Spleen (tissue), 11 donors: ENCODE data around the gene PLCB3. TPM values are rescaled to one million over a fixed set of nuclear protein-coding genes. Genes with fewer than 3 reads are reported as not detected.
"Not testable (repeated sequence)": the region's sequence is repeated elsewhere in the genome, so short reads cannot be mapped to it uniquely, and the experiment has no call there.

Experiments
- DNase-seq: peaks from one replicate; pipeline ENCODE4 v3.0.0-alpha.2; 2020
- H3K27ac ChIP-seq, 8 donors: fragments of 200-600 bp; sonication (generic) in 7 of 8; 1 replicate in 4 of 8; 2 replicates in 4 of 8; pipeline versions ENCODE4 v1.5.0 to v1.8.0; 2016 to 2021; ENCODE audit warnings: inconsistent platforms in 4 of 8, mild to moderate bottlenecking in 4 of 8, moderate library complexity in 1 of 8
- H3K27me3 ChIP-seq, 7 donors: fragments of 200-600 bp; sonication (generic) in 6 of 7; replicated peaks in 1 of 7; 1 replicate in 4 of 7; 2 replicates in 3 of 7; pipeline versions ENCODE4 v1.5.0 to v1.8.0; 2016 to 2021; ENCODE audit warnings: inconsistent platforms in 3 of 7, mild to moderate bottlenecking in 1 of 7
- H3K36me3 ChIP-seq, 6 donors: fragments of 200-600 bp; sonication (generic) in 5 of 6; 1 replicate in 4 of 6; 2 replicates in 2 of 6; pipeline versions ENCODE4 v1.5.0 to v1.8.0; 2016 to 2021; ENCODE audit warnings: inconsistent platforms in 2 of 6
- H3K4me1 ChIP-seq, 6 donors: fragments of 200-600 bp; sonication (generic) in 5 of 6; 1 replicate in 3 of 6; 2 replicates in 3 of 6; pipeline versions ENCODE4 v1.5.0 to v1.8.0; 2016 to 2021; ENCODE audit warnings: inconsistent platforms in 3 of 6
- H3K4me3 ChIP-seq, 8 donors: fragments of 200-600 bp; sonication (generic) in 7 of 8; 1 replicate in 4 of 8; 2 replicates in 4 of 8; pipeline versions ENCODE4 v1.5.0 to v1.8.0; 2016 to 2021; ENCODE audit warnings: inconsistent platforms in 4 of 8, mild to moderate bottlenecking in 4 of 8, moderate library complexity in 2 of 8
- H3K9me3 ChIP-seq, 8 donors: fragments of 200-600 bp; sonication (generic) in 7 of 8; 1 replicate in 4 of 8; 2 replicates in 4 of 8; pipeline versions ENCODE4 v1.5.0 to v1.8.0; 2016 to 2021; ENCODE audit warnings: inconsistent platforms in 4 of 8
- POLR2A ChIP-seq, 3 donors: fragments of 450-650 bp; IDR thresholded peaks; one replicate each; pipeline ENCODE4 v1.5.1; 2017; ENCODE audit warnings: antibody characterized with exemption in 3 of 3, mild to moderate bottlenecking in 1 of 3
- POLR2AphosphoS5 ChIP-seq, 3 donors: sonication (generic); formaldehyde crosslinking; IDR thresholded peaks; one replicate each; pipeline ENCODE4 v1.5.1; 2017; ENCODE audit warnings: antibody characterized with exemption in 3 of 3
- WGBS, 5 donors: extraction: QIAGEN DNeasy Blood & Tissue Kit in 3 of 5; methylation state at CpG; one replicate each; pipeline versions ENCODE4 v1.1.5 to v1.1.7; 2013 to 2018; 5-methylcytosine and 5-hydroxymethylcytosine counted together
- intact Hi-C: fragments of 100-400 bp; cut with DNase I; formaldehyde crosslinking; loops from one replicate; pipeline ENCODE4 v1.15.0; 2023; ENCODE audit warnings: low total_unique reads
- polyA plus RNA-seq, 3 donors: library from polyadenylated mRNA; stranded (reverse); fragments of 200-250 nt; gene quantifications; one replicate each; pipeline ENCODE4 v1.2.1, GENCODE V29; 2013
- total RNA-seq, 7 donors: library from RNA; depleted of rRNA in 3 of 7; stranded (reverse); fragments of >200 nt in 3 of 7; fragmentation: NEBNext Ultra II Directional in 4 of 7; extraction: Animal tissue kit (Norgen Biotek cat#: 25700) in 4 of 7; gene quantifications; one replicate each; pipeline versions ENCODE4 v1.1.0 to v1.2.1, GENCODE V29; 2016 to 2021
- TF ChIP-seq, protein P1 (sequence below), 11 experiments: fragments of 200-600 bp in 7 of 11; fragments of 450-650 bp in 4 of 11; sonication (generic) in 4 of 11; IDR thresholded peaks in 8 of 11; conservative IDR thresholded peaks in 3 of 11; 1 replicate in 7 of 11; 2 replicates in 4 of 11; pipeline versions ENCODE4 v1.4.0 to v1.8.0; 2016 to 2021; ENCODE audit warnings: antibody characterized with exemption in 11 of 11, inconsistent platforms in 4 of 11, mild to moderate bottlenecking in 1 of 11
- donor health status: healthy with polysubstance abuse.
- donor health status: DM: no; HTN: no; CAD: no; lungs with moderate emphysema.
- donor health status: DM: no; HTN: no; CAD: no.
- donor health status: Bipolar disorder and iron deficiency.
- donor health status: healthy.
- donor health status: DM: no; HTN: no; CAD: no.
- donor health status: DM: yes; HTN: yes; CAD: no.

Gene PLCB3
- total and polyA plus RNA-seq, 10 donors = 3.8 to 28.3 (median 21.1) TPM

DNA sequence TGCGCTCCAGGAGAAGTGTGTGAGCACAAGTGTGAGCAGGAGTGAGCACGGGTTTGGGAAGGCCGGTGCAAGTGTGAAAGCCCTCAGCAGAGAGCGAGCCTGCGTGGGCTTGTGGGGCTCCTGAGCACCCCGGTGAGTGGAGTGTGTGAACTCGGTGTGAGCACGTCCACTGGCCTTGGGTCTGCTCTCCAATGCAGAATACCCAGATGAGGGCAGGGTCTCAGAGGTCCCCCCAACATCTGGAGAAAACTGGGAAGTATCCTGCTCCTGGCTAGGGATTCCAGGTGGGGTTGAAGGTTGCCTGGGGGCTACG lies 55.2 kb downstream of the PLCB3 start:
- TF ChIP-seq, protein P1, sequence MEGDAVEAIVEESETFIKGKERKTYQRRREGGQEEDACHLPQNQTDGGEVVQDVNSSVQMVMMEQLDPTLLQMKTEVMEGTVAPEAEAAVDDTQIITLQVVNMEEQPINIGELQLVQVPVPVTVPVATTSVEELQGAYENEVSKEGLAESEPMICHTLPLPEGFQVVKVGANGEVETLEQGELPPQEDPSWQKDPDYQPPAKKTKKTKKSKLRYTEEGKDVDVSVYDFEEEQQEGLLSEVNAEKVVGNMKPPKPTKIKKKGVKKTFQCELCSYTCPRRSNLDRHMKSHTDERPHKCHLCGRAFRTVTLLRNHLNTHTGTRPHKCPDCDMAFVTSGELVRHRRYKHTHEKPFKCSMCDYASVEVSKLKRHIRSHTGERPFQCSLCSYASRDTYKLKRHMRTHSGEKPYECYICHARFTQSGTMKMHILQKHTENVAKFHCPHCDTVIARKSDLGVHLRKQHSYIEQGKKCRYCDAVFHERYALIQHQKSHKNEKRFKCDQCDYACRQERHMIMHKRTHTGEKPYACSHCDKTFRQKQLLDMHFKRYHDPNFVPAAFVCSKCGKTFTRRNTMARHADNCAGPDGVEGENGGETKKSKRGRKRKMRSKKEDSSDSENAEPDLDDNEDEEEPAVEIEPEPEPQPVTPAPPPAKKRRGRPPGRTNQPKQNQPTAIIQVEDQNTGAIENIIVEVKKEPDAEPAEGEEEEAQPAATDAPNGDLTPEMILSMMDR (IDR thresholded peaks at IDR 0.05 in 8 of 11, conservative IDR thresholded peaks at IDR 0.05 in 3 of 11) = no peak
- TF ChIP-seq POLR2AphosphoS5 (IDR thresholded peaks at IDR 0.05) (no peak), POLR2A (IDR thresholded peaks at IDR 0.05) (no peak)
- no peak for DNase-seq
- no peaks in the 10 kb centered on the region for H3K9me3 ChIP-seq
- peak overlapping the region; percentile 81 to 98 (median 94) for H3K27ac ChIP-seq
- H3K4me1 ChIP-seq = peaks cover 17 to 63% (median 24%) of the 10 kb centered on the region in 6 donors
- H3K4me3 ChIP-seq = peak overlapping the region; percentile 70 to 91 (median 80)
- intact Hi-C loops = no loop called here
- WGBS, 5 donors = 9 to 26% (median 23%) methylated on average over 7 to 9 of the region's 9 CpGs
- H3K27me3 ChIP-seq = peaks cover 0 to 11% (median 4%) of the 10 kb centered on the region in 7 donors
- H3K36me3 ChIP-seq = peaks cover 0 to 45% (median 0%) of the 10 kb centered on the region in 6 donors

DNA sequence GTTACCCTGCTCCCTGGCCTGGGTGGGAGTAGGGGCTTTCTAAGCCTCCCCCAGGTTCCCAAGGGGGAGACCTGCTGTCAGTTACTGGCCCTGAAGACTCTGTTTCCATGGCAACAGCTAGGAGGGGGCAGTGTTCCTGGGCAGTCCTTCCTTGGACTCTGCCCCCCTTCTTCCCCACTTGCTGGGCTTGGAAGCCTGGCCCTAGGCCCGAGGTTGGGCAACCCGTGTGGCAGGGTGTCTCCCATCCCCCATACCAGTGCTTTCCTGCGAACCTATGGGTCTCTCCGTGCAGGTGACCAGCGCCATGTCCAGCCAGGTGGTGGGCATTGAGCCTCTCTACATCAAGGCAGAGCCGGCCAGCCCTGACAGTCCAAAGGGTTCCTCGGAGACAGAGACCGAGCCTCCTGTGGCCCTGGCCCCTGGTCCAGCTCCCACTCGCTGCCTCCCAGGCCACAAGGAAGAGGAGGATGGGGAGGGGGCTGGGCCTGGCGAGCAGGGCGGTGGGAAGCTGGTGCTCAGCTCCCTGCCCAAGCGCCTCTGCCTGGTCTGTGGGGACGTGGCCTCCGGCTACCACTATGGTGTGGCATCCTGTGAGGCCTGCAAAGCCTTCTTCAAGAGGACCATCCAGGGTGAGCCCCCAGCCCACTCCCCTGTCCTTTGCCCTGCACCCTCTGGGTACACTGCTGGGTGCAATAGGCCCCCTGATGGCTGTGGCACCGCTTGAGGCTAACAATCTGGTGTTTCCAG lies 55.7 kb downstream of the PLCB3 start:
- Histone ChIP-seq H3K27ac (peak overlapping the region in 7 of 8 donors; percentile 81 to 98 (median 95)), H3K4me1 (peaks cover 17 to 58% (median 24%) of the 10 kb centered on the region in 6 donors), H3K4me3 (peak overlapping the region in 7 of 8 donors; percentile 70 to 91 (median 79)), H3K27me3 (peaks cover 0 to 5% (median 0%) of the 10 kb centered on the region in 7 donors), H3K9me3 (no peaks in the 10 kb centered on the region), H3K36me3 (peaks cover 0 to 48% (median 0%) of the 10 kb centered on the region in 6 donors)
- WGBS, 5 donors = 70 to 85% (median 79%) methylated on average over 11 to 15 of the region's 15 CpGs
- TF ChIP-seq POLR2AphosphoS5 (IDR thresholded peaks at IDR 0.05) = no peak
- no peak for TF ChIP-seq POLR2A (IDR thresholded peaks at IDR 0.05)
- TF ChIP-seq, protein P1 (IDR thresholded peaks at IDR 0.05 in 8 of 11, conservative IDR thresholded peaks at IDR 0.05 in 3 of 11) = no peak
- intact Hi-C loops = no loop called here
- DNase-seq = peak; percentile 87

DNA sequence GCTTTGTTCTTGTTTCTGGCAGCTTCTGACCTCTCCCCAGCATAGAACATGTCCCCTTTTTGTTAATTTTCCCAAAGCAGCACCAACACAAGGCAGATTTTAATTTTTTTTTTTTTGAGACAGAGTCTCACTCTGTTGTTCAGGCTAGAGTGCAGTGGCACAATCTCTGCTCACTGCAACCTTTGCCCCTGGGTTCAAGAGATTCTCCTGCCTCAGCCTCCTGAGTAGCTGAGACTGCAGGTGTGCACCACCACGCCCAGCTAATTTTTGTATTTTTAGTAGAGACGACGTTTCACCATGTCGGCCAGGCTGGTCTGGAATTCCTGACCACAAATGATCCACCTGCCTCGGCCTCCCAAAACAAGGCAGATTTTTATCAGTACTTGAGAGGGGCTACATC lies 56.5 kb downstream of the PLCB3 start:
- WGBS, 5 donors = 92 to 96% (median 92%) methylated on average over 5 of the region's 5 CpGs

DNA sequence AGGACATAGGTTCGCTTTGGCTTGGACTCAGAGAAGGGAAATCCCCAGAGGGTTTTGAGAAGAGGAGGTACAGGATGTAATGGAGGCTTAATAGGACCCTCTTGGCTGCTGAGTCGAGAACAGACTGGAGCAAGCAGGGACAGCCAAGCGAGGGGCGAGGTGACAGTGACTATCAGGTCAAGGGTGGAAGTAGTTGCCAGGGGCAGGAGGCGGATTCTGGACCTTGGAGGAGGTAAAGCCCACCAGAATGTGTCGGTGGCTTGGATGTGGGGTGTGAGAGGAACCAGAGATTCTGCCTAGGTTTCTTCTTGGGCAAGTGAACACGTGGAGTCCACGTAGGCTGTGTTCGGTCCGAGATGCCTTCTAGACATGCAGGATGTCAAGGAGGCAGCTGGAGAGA lies 61.6 kb downstream of the PLCB3 start:
- TF ChIP-seq, protein P1 (IDR thresholded peaks at IDR 0.05 in 8 of 11, conservative IDR thresholded peaks at IDR 0.05 in 3 of 11) = no peak
- TF ChIP-seq POLR2A (IDR thresholded peaks at IDR 0.05) (no peak), POLR2AphosphoS5 (IDR thresholded peaks at IDR 0.05) (no peak)
- no peak overlapping the region for H3K4me3 ChIP-seq
- H3K4me1 ChIP-seq = peaks cover 0 to 64% (median 21%) of the 10 kb centered on the region in 6 donors
- intact Hi-C loops = no loop called here
- peaks cover 0 to 82% (median 26%) of the 10 kb centered on the region in 6 donors for H3K36me3 ChIP-seq
- H3K27me3 ChIP-seq = no peaks in the 10 kb centered on the region
- DNase-seq = no peak
- 89 to 96% (median 91%) methylated on average over 10 of the region's 10 CpGs for WGBS, 5 donors
- H3K9me3 ChIP-seq = no peaks in the 10 kb centered on the region
- H3K27ac ChIP-seq = peak overlapping the region in 3 of 8 donors; percentile 67 to 95 (median 81)

More for the DNA sequence above, 56.5 kb downstream of the PLCB3 start:
- Histone ChIP-seq H3K36me3 (peaks cover 0 to 56% (median 0%) of the 10 kb centered on the region in 6 donors), H3K27ac (peak overlapping the region in 1 of 8 donors; percentile 98), H3K4me1 (peaks cover 17 to 66% (median 24%) of the 10 kb centered on the region in 6 donors)
- H3K27me3 ChIP-seq, H3K9me3 ChIP-seq, DNase-seq, H3K4me3 ChIP-seq, intact Hi-C loops: not testable (repeated sequence)
